Lower lobe of right lung (tissue), 2 donors: Measurements from ENCODE around the gene POU6F1. TPM values are rescaled to one million over a fixed set of nuclear protein-coding genes. Genes with fewer than 3 reads are reported as not detected.

Experiments used
- ATAC-seq, 2 donors: fragments of 200-7000 bp; cut with Tn5 transposase; one replicate each; pipeline ENCODE4 v1.9.1; 2020 to 2022; ENCODE audit warnings: mild to moderate bottlenecking in 2 of 2, moderate library complexity in 2 of 2
- DNase-seq: peaks from one replicate; pipeline ENCODE4 v3.0.0-alpha.2; 2020
- H3K27ac ChIP-seq: fragments of 200-600 bp; one replicate; pipeline ENCODE4 v1.8.0; 2022
- H3K27me3 ChIP-seq: fragments of 200-600 bp; one replicate; pipeline ENCODE4 v1.8.0; 2022; ENCODE audit warnings: low read depth
- H3K36me3 ChIP-seq: fragments of 200-600 bp; one replicate; pipeline ENCODE4 v1.8.0; 2022; ENCODE audit warnings: mild to moderate bottlenecking
- H3K4me1 ChIP-seq: fragments of 200-600 bp; one replicate; pipeline ENCODE4 v1.8.0; 2022
- H3K4me3 ChIP-seq: fragments of 200-600 bp; one replicate; pipeline ENCODE4 v1.8.0; 2022; ENCODE audit warnings: mild to moderate bottlenecking
- H3K9me3 ChIP-seq: fragments of 200-600 bp; one replicate; pipeline ENCODE4 v1.8.0; 2022
- intact Hi-C: fragments of 100-400 bp; cut with DNase I; formaldehyde crosslinking; loops from one replicate; pipeline ENCODE4 v1.11.0; 2022
- total RNA-seq: library from RNA; stranded (reverse); fragmentation: NEBNext Ultra II Directional; extraction: Animal tissue kit (Norgen Biotek cat#: 25700); gene quantifications from one replicate; pipeline ENCODE4 v1.2.1, GENCODE V29; 2021
- TF ChIP-seq, protein P1 (sequence below): fragments of 200-600 bp; IDR thresholded peaks from one replicate; pipeline ENCODE4 v1.8.0; 2022; ENCODE audit warnings: antibody characterized with exemption, mild to moderate bottlenecking
- donor health status: DM: no; HTN: yes; CAD: no; lungs with severe emphysema.

Gene POU6F1
- total RNA-seq, 1 donor from 2014 or later: 13.5 TPM

DNA sequence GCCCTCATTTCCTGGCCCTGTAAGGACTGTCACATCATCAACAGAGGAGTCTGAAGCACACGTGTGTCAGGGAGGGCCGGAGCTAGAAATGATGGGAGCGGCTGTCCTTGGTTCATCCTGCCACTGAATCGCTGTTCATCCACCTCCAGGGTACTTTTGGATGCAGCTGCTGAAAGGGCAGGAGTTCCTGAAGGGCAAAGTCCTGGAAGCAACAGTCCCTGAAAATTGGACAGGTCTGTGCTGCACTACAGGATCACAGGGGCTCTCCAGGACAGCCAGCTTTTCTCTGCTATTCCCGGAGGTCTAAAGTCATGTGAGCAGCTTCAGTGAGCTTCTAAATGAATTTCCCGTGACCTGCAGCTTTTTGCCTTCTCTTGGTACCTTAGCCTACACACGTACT is 17.7 kb downstream of the POU6F1 start:
- no peaks in the 10 kb centered on the region for H3K9me3 ChIP-seq
- intact Hi-C loops: no loop called here
- peaks cover 11% of the 10 kb centered on the region for H3K36me3 ChIP-seq
- no peaks in the 10 kb centered on the region for H3K4me1 ChIP-seq
- no peaks in the 10 kb centered on the region for H3K27me3 ChIP-seq
- ATAC-seq (no peak), DNase-seq (no peak)
- H3K4me3 ChIP-seq: no peak overlapping the region
- no peak overlapping the region for H3K27ac ChIP-seq
- TF ChIP-seq, protein P1, sequence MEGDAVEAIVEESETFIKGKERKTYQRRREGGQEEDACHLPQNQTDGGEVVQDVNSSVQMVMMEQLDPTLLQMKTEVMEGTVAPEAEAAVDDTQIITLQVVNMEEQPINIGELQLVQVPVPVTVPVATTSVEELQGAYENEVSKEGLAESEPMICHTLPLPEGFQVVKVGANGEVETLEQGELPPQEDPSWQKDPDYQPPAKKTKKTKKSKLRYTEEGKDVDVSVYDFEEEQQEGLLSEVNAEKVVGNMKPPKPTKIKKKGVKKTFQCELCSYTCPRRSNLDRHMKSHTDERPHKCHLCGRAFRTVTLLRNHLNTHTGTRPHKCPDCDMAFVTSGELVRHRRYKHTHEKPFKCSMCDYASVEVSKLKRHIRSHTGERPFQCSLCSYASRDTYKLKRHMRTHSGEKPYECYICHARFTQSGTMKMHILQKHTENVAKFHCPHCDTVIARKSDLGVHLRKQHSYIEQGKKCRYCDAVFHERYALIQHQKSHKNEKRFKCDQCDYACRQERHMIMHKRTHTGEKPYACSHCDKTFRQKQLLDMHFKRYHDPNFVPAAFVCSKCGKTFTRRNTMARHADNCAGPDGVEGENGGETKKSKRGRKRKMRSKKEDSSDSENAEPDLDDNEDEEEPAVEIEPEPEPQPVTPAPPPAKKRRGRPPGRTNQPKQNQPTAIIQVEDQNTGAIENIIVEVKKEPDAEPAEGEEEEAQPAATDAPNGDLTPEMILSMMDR: no peak

DNA sequence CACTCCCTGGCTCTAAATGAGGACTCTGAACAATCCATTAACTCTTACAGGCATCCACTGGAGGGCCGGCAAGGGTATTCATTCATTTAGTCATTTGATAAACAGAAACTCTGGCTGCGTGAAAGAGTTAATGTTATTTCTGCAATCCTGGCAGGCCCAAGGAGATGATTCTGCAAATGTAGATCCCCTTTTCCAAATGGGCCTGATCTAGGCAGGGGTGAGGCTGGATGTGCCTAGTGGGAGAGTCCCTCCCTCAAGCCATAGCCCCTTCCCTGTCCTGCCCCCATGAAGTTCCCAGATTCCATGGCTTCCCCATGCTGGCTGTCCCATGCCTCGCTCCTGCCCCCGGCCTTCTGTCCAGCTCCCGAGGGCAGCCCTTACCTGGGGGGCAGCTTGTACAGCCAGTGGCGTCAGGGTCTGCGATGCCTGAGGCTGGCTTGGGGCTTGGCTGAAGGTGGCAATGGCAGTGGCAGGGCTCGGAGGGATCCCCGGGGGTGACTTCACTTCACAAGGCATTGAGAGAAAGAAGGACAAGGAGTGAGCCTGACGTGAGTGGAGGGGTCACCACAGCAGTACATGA is 18.4 kb downstream of the POU6F1 start:
- no peaks in the 10 kb centered on the region for H3K4me1 ChIP-seq
- ATAC-seq (no peak), DNase-seq (no peak)
- intact Hi-C loops: no loop called here
- H3K27me3 ChIP-seq: no peaks in the 10 kb centered on the region
- peaks cover 11% of the 10 kb centered on the region for H3K36me3 ChIP-seq
- no peaks in the 10 kb centered on the region for H3K9me3 ChIP-seq
- TF ChIP-seq, protein P1: no peak
- no peak overlapping the region for H3K4me3 ChIP-seq
- H3K27ac ChIP-seq: no peak overlapping the region

DNA sequence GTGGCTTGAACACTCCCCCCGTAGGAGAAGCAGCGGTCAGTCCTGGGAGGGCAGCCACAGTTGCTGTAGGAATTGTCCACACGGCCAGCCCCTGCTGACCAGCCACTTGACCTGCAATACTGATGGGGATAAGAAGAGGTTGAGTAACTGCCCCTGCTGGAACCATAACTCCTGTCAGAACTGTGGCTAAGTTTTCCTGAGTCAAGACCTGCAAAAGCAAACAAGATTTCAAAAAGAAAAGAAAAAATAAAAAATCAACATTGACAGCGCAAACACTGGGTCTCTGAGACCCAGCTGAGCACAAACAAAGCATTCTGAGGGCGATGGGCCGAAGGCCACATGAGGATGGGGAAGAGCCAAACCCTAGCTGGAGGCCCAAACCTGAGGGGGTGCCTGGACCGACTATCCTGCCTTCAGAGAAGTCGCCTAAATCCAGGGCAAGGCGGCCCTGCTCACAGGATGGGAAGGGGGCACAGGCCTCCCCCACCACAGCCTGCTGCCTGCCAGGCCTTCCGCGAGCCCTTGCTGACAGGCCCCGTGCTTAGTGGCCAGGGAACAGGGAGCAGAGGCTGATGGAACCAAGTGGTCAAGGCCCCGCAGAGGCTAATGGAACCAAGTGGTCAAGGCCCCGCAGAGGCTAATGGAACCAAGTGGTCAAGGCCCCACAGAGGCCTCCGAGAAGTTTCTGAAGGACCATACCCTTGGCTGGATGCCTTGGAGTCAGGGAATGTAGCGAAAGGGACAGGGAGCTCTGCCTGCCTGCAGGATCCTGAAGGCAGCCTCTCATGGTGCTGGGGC is 19.1 kb downstream of the POU6F1 start:
- TF ChIP-seq, protein P1: no peak
- ATAC-seq (no peak), DNase-seq (no peak)
- no peaks in the 10 kb centered on the region for H3K9me3 ChIP-seq
- peaks cover 8% of the 10 kb centered on the region for H3K36me3 ChIP-seq
- no peak overlapping the region for H3K4me3 ChIP-seq
- H3K27ac ChIP-seq: no peak overlapping the region
- intact Hi-C loops: no loop called here
- H3K27me3 ChIP-seq: no peaks in the 10 kb centered on the region
- no peaks in the 10 kb centered on the region for H3K4me1 ChIP-seq

DNA sequence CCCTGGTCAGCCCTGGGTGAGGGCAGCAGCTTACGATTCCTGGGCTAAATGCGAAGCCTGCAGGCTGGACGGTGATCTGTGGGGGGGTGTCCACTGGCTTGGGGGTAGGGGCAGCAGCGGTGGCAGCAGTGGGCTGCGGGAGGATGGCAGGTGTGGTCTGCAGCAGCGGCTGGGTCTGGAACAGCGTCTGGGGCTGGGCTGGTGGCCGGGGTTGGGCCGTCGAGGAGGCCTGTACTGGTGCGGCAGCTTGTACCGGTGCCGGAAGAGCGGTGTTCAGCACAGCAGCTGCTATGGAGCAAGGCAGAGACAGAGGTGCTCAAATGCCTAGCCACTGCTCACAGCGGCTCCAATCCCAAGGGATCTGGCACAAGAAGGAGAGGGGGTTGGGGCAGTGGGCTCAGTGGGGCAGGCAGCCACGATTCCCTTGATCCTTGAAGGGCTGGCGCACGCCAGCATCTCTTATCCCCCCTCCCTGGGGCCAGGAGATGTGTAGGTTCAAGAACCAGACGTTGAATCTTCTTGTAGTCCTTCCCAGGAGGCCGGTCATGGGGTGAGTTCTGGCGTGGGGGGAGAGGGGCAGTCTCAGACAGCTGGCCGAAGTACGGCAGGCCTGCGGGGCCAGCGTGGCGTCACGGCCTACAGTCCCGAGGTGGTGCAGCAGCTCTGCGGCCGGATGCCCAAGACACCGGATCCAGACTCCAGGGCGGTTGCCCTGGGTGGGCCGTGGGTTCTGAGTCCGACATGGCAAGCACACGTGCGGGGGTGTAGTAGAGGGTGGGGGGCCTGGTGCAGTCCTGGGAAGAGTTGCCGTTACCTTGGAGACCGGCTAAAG is 19.9 kb downstream of the POU6F1 start:
- ATAC-seq: peak in 1 of 2 donors; percentile 14
- no peaks in the 10 kb centered on the region for H3K27me3 ChIP-seq
- TF ChIP-seq, protein P1: no peak

DNA sequence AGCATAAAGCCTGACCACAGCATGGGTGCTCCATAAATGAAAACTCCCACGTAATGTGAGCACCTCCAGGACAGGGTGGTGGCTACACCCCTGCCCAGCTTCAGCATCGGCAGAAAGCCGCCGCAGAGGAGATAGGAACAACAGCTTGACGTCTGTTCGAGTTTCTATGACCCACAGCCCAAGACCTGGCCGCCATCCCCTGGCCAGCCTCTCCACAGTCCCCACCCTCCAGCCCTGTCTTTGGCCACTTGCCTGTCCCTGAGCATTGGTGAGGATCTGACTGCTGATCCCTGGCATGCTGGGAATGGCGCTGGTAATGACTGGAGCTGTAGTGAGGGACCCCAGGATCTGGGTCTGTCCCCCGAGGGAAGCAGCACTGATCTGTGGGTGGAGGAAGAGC is 21.3 kb downstream of the POU6F1 start:
- H3K9me3 ChIP-seq: no peaks in the 10 kb centered on the region
- H3K4me3 ChIP-seq: no peak overlapping the region
- intact Hi-C loops: no loop called here
- ATAC-seq (no peak), DNase-seq (no peak)
- TF ChIP-seq, protein P1: no peak
- H3K27me3 ChIP-seq: no peaks in the 10 kb centered on the region
- H3K27ac ChIP-seq: no peak overlapping the region
- no peaks in the 10 kb centered on the region for H3K4me1 ChIP-seq
- H3K36me3 ChIP-seq: peaks cover 6% of the 10 kb centered on the region

More for the DNA sequence above, 19.9 kb downstream of the POU6F1 start:
- DNase-seq: no peak
- intact Hi-C loops: no loop called here
- H3K9me3 ChIP-seq: no peaks in the 10 kb centered on the region
- H3K36me3 ChIP-seq: peaks cover 4% of the 10 kb centered on the region
- H3K4me3 ChIP-seq: no peak overlapping the region
- H3K27ac ChIP-seq: no peak overlapping the region
- no peaks in the 10 kb centered on the region for H3K4me1 ChIP-seq
